ENCODE measurements around the gene PPY. TPM values are rescaled to one million over a fixed set of nuclear protein-coding genes. Genes with fewer than 3 reads are reported as not detected.
"Not testable (repeated sequence)": the region's sequence is repeated elsewhere in the genome, so short reads cannot be mapped to it uniquely, and the experiment has no call there.

Gene PPY
- total and polyA plus RNA-seq, 11 donors = not detected

DNA sequence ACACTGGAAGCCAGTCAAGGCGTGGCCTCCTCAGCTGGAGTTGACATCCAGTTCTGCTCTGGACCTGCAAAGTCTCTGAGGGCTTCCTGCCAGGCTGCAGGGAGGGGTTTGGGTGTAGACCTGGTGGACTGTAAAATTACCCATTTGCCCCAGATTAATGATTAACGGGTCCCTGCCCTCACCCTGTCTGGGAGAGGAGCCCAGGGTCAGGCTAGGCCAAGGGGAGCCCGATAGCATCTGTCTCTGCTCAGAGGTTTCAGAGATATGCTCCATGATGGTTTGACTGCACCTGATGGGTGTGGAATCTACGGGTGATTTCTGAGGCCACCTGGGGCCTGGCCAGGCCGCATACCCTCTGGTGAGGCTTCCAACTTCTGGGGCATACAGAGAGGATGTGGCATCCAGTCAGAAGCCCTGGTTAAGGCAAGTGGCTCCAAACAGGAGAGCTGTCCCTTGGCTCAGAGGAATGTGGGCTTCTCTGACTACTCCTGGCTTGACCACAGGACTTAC, 11.2 kb downstream of the PPY start:
- no peaks in the 10 kb centered on the region for H3K9me3 ChIP-seq
- WGBS, 4 donors = 80 to 96% (median 90%) methylated on average over 2 to 5 of the region's 5 CpGs
- H3K27ac ChIP-seq = no peak overlapping the region
- ATAC-seq (no peak), DNase-seq (peak in 1 of 5 donors; percentile 6)
- no peaks in the 10 kb centered on the region for H3K36me3 ChIP-seq
- no peak overlapping the region for H3K4me3 ChIP-seq
- intact Hi-C loops (cut with DNase I) = no loop called here
- peaks cover 0 to 15% (median 7%) of the 10 kb centered on the region in 12 donors for H3K4me1 ChIP-seq
- peaks cover 0 to 17% (median 0%) of the 10 kb centered on the region in 9 donors for H3K27me3 ChIP-seq
- TF ChIP-seq POLR2A (IDR thresholded peaks at IDR 0.05) = no peak
- TF ChIP-seq, protein P1, sequence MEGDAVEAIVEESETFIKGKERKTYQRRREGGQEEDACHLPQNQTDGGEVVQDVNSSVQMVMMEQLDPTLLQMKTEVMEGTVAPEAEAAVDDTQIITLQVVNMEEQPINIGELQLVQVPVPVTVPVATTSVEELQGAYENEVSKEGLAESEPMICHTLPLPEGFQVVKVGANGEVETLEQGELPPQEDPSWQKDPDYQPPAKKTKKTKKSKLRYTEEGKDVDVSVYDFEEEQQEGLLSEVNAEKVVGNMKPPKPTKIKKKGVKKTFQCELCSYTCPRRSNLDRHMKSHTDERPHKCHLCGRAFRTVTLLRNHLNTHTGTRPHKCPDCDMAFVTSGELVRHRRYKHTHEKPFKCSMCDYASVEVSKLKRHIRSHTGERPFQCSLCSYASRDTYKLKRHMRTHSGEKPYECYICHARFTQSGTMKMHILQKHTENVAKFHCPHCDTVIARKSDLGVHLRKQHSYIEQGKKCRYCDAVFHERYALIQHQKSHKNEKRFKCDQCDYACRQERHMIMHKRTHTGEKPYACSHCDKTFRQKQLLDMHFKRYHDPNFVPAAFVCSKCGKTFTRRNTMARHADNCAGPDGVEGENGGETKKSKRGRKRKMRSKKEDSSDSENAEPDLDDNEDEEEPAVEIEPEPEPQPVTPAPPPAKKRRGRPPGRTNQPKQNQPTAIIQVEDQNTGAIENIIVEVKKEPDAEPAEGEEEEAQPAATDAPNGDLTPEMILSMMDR (IDR thresholded peaks at IDR 0.05) = no peak

DNA sequence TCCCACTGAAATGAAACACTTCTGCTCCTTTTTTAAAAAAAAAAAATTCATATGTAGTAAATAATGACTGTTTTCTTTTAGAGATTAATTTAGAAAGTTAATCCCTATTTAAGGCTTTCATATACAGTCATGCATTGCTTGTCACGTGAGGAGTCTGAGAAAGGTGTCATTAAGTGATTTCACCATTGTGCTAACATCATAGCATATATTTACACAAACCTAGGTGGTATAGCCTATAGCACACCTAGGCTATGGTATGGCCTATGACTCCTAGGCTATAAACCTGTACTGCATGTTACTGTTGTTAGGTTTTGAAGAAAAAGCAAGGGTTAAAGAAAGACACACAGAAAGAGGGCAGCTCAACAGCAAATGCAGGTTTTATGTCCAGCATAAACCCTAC, 13.7 kb downstream of the PPY start:
- TF ChIP-seq, protein P1 (IDR thresholded peaks at IDR 0.05) = no peak
- TF ChIP-seq POLR2A (IDR thresholded peaks at IDR 0.05) = no peak
- H3K27ac ChIP-seq = no peak overlapping the region
- peaks cover 0 to 15% (median 7%) of the 10 kb centered on the region in 12 donors for H3K4me1 ChIP-seq
- ATAC-seq (no peak), DNase-seq (no peak)
- no peaks in the 10 kb centered on the region for H3K36me3 ChIP-seq
- H3K27me3 ChIP-seq = peaks cover 0 to 25% (median 0%) of the 10 kb centered on the region in 9 donors
- H3K9me3 ChIP-seq = no peaks in the 10 kb centered on the region
- H3K4me3 ChIP-seq = no peak overlapping the region
- WGBS, 4 donors = 79 to 92% (median 87%) methylated on average over 1 of the region's 1 CpG
- intact Hi-C loops (cut with DNase I) = no loop called here

DNA sequence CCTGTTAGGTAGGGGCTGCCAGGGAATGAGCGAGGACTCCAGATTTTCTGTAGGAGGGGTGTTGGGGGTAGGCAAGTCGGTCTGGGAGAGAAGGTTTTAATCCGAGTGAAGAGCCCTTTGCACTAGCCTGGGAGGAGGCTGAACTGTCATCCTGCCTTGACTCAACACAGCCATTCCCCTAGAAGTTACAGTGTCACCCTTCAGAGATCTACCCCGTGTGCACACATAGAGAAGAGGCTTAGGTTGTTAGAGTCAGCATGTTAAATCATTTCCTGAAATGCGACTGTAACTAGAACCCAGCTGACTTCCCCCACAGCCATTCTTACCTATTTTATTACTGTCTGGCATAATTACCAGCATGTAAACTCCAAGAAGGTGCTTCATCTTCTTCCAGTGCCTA, 14.3 kb downstream of the PPY start:
- H3K9me3 ChIP-seq; DNase-seq; H3K27ac ChIP-seq; intact Hi-C loops (cut with DNase I); H3K36me3 ChIP-seq; ATAC-seq: not testable (repeated sequence)
- H3K4me3 ChIP-seq = peak overlapping the region in 6 of 12 donors; percentile 40 to 57 (median 46)
- H3K4me1 ChIP-seq = peaks cover 0 to 15% (median 7%) of the 10 kb centered on the region in 12 donors
- 30 to 48% (median 41%) methylated on average over 5 of the region's 5 CpGs for WGBS, 4 donors
- H3K27me3 ChIP-seq = peaks cover 0 to 25% (median 0%) of the 10 kb centered on the region in 9 donors

DNA sequence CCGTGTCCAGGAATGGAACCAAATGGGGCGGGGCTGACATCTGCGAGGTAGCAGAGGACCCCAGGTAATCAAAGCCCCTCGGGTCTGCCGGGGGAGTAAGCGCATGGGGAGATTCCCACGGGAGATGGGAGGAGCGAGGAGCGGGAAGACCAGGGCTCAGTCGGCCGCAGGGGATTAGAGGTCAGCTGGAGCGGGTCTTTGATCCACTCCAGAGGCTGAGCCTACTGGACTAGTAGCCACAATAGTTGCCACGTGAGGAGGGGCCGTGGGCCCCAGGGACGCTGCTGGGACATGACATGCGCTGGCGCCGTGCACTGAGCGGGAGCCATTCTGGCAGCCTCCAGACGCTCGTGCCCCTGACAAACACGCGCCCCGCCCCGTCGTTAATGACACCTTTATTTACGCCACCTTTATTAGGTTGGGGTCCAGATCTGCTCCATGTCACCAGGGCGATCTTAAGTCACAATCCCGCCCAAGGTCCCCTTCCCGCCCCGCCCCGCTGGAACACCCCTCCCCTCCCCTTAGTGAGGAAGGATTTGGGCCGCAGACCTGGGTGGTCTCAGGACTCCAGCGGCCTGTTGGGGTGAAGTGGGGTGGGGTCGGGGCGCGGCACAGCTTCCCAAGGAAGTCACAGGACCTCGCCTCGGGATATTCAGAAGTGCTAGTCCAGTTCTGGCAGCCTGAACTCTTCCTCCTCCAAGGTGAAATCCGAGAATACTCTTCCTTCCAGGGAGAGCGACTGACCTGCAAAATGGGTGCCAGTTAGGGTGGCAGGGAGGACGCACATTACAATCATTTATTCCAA, 15.0 kb downstream of the PPY start:
- H3K4me3 ChIP-seq = peak overlapping the region in 11 of 12 donors; percentile 26 to 57 (median 46)
- 3 to 8% (median 5%) methylated on average over 32 to 42 of the region's 42 CpGs for WGBS, 4 donors
- TF ChIP-seq POLR2A (IDR thresholded peaks at IDR 0.05) = no peak
- TF ChIP-seq, protein P1 (IDR thresholded peaks at IDR 0.05) = no peak
- DNase-seq = peak in 2 of 5 donors; percentile 50 to 56
- peak overlapping the region in 2 of 12 donors; percentile 19 to 40 for H3K27ac ChIP-seq
- H3K9me3 ChIP-seq = no peaks in the 10 kb centered on the region
- ATAC-seq = peak in 3 of 4 donors; percentile 36 to 64 (median 53)
- H3K36me3 ChIP-seq = no peaks in the 10 kb centered on the region
- peaks cover 0 to 25% (median 0%) of the 10 kb centered on the region in 9 donors for H3K27me3 ChIP-seq
- peaks cover 0 to 15% (median 7%) of the 10 kb centered on the region in 12 donors for H3K4me1 ChIP-seq
- intact Hi-C loops (cut with DNase I) = no loop called here

Data from heart left ventricle (tissue), 16 donors.